Stomach (tissue), 9 donors: Measurements from ENCODE around the gene KIF21A. TPM values are rescaled to one million over a fixed set of nuclear protein-coding genes. Genes with fewer than 3 reads are reported as not detected.

Source experiments
- DNase-seq, 2 donors: peaks; one replicate each; pipeline versions ENCODE4 v3.0.0 to v3.0.0-alpha.2; 2013 to 2019
- H3K27ac ChIP-seq, 5 donors: fragments of 200-600 bp in 4 of 5; sonication (generic) in 4 of 5; one replicate each; pipeline ENCODE4 v1.5.1; 2013 to 2019; ENCODE audit warnings: mild to moderate bottlenecking in 1 of 5, moderate library complexity in 1 of 5
- H3K27me3 ChIP-seq, 3 donors: fragments of 200-600 bp; sonication (generic); one replicate each; pipeline ENCODE4 v1.5.1; 2017 to 2019; ENCODE audit warnings: mixed run types in 1 of 3
- H3K36me3 ChIP-seq, 4 donors: fragments of 200-600 bp; sonication (generic); 1 replicate in 3 of 4; 2 replicates in 1 of 4; pipeline ENCODE4 v1.5.1; 2016 to 2019
- H3K4me1 ChIP-seq, 4 donors: fragments of 200-600 bp; sonication (generic); one replicate each; pipeline ENCODE4 v1.5.1; 2016 to 2019
- H3K4me3 ChIP-seq, 4 donors: fragments of 200-600 bp; sonication (generic) in 3 of 4; one replicate each; pipeline ENCODE4 v1.5.1; 2016 to 2019; ENCODE audit warnings: mild to moderate bottlenecking in 1 of 4
- H3K9me3 ChIP-seq, 4 donors: fragments of 200-600 bp; sonication (generic); one replicate each; pipeline ENCODE4 v1.5.1; 2016 to 2019
- CTCF ChIP-seq, 7 experiments: fragments of 450-650 bp in 4 of 7; fragments of 200-600 bp in 3 of 7; sonication (generic) in 3 of 7; IDR thresholded peaks; one replicate each; pipeline ENCODE4 v1.5.1; 2016 to 2019; ENCODE audit warnings: antibody characterized with exemption in 7 of 7, control low read depth in 2 of 7, mild to moderate bottlenecking in 1 of 7
- EP300 ChIP-seq: sonication (generic); formaldehyde crosslinking; IDR thresholded peaks from one replicate; pipeline ENCODE4 v1.6.1; 2017; ENCODE audit warnings: antibody characterized with exemption
- POLR2A ChIP-seq, 4 donors: fragments of 450-650 bp; IDR thresholded peaks; one replicate each; pipeline ENCODE4 v1.6.1; 2016; ENCODE audit warnings: antibody characterized with exemption in 4 of 4, control low read depth in 2 of 4, mild to moderate bottlenecking in 1 of 4, moderate library complexity in 1 of 4
- POLR2AphosphoS5 ChIP-seq, 3 donors: sonication (generic); formaldehyde crosslinking; IDR thresholded peaks; one replicate each; pipeline ENCODE4 v1.6.1; 2016; ENCODE audit warnings: antibody characterized with exemption in 3 of 3
- WGBS, 5 donors: extraction: QIAGEN DNeasy Blood & Tissue Kit in 3 of 5; methylation state at CpG; one replicate each; pipeline versions ENCODE4 v1.1.5 to v1.1.7; 2013 to 2018; 5-methylcytosine and 5-hydroxymethylcytosine counted together
- intact Hi-C: fragments of 100-400 bp; cut with DNase I; formaldehyde crosslinking; loops from one replicate; pipeline ENCODE4 v1.15.1; 2023; ENCODE audit warnings: low total_unique reads
- polyA plus RNA-seq, 3 donors: library from polyadenylated mRNA; stranded (reverse); fragments of 200-250 nt; gene quantifications; one replicate each; pipeline ENCODE4 v1.2.3, GENCODE V29; 2013
- total RNA-seq, 5 donors: library from RNA; depleted of rRNA; stranded (reverse); fragments of >200 nt; gene quantifications; one replicate each; pipeline versions ENCODE4 v1.1.0 to v1.2.3, GENCODE V29; 2014 to 2016
- donor health status: healthy with polysubstance abuse.
- donor health status: Bipolar disorder and iron deficiency.
- donor health status: healthy.

KIF21A gene
- total and polyA plus RNA-seq, 8 donors, result 4.9 to 45.9 (median 16.7) TPM

GRCh38 chr12:39287817-39288216, 155.1 kb downstream of the KIF21A start:
- Histone ChIP-seq H3K9me3 (no peaks in the 10 kb centered on the region), H3K4me3 (no peak overlapping the region), H3K4me1 (no peaks in the 10 kb centered on the region), H3K36me3 (no peaks in the 10 kb centered on the region), H3K27me3 (no peaks in the 10 kb centered on the region), H3K27ac (no peak overlapping the region)
- WGBS, 5 donors, result 50 to 79% (median 70%) methylated on average over 2 of the region's 2 CpGs
- no peak for DNase-seq
- intact Hi-C loops, result no loop called here
- TF ChIP-seq POLR2A (IDR thresholded peaks at IDR 0.05) (no peak), EP300 (no peak), CTCF (IDR thresholded peaks at IDR 0.05) (no peak), POLR2AphosphoS5 (IDR thresholded peaks at IDR 0.05) (no peak)

- Histone ChIP-seq H3K27ac (no peak overlapping the region), H3K27me3 (no peaks in the 10 kb centered on the region), H3K4me1 (no peaks in the 10 kb centered on the region), H3K36me3 (no peaks in the 10 kb centered on the region), H3K9me3 (no peaks in the 10 kb centered on the region), H3K4me3 (no peak overlapping the region)
- no peak for DNase-seq
- no peak for TF ChIP-seq POLR2A (IDR thresholded peaks at IDR 0.05)
- no peak for TF ChIP-seq EP300
- no peak for TF ChIP-seq POLR2AphosphoS5 (IDR thresholded peaks at IDR 0.05)
- no peak for TF ChIP-seq CTCF (IDR thresholded peaks at IDR 0.05)
- intact Hi-C loops, result no loop called here
- WGBS, 5 donors, result 60 to 77% (median 65%) methylated on average over 4 of the region's 4 CpGs
Measured at GRCh38 chr12:39287409-39287808, 155.5 kb downstream of the KIF21A start.

GRCh38 chr12:39278426-39278825, 164.5 kb downstream of the KIF21A start:
- intact Hi-C loops, result no loop called here
- no peak for DNase-seq

GRCh38 chr12:39277416-39277815, 165.5 kb downstream of the KIF21A start:
- Histone ChIP-seq H3K36me3 (no peaks in the 10 kb centered on the region), H3K4me3 (no peak overlapping the region), H3K27me3 (no peaks in the 10 kb centered on the region), H3K9me3 (no peaks in the 10 kb centered on the region), H3K4me1 (no peaks in the 10 kb centered on the region), H3K27ac (no peak overlapping the region)
- intact Hi-C loops, result no loop called here
- DNase-seq, result no peak
- no peak for TF ChIP-seq EP300
- no peak for TF ChIP-seq CTCF (IDR thresholded peaks at IDR 0.05)
- no peak for TF ChIP-seq POLR2AphosphoS5 (IDR thresholded peaks at IDR 0.05)
- no peak for TF ChIP-seq POLR2A (IDR thresholded peaks at IDR 0.05)
- WGBS, 5 donors, result 81 to 97% (median 92%) methylated on average over 1 of the region's 1 CpG

More at GRCh38 chr12:39278426-39278825, 164.5 kb downstream of the KIF21A start:
- H3K9me3 ChIP-seq, result no peaks in the 10 kb centered on the region
- H3K4me1 ChIP-seq, result no peaks in the 10 kb centered on the region
- no peaks in the 10 kb centered on the region for H3K36me3 ChIP-seq
- H3K27me3 ChIP-seq, result no peaks in the 10 kb centered on the region
- H3K4me3 ChIP-seq, result no peak overlapping the region
- no peak overlapping the region for H3K27ac ChIP-seq
- no peak for TF ChIP-seq CTCF (IDR thresholded peaks at IDR 0.05)
- TF ChIP-seq POLR2A (IDR thresholded peaks at IDR 0.05), result no peak
- TF ChIP-seq POLR2AphosphoS5 (IDR thresholded peaks at IDR 0.05), result no peak
- no peak for TF ChIP-seq EP300
